HepG2 (cell line): ENCODE data around the gene LIPA. TPM values are rescaled to one million over a fixed set of nuclear protein-coding genes. Genes with fewer than 3 reads are reported as not detected.

Source experiments
- ATAC-seq: fragments of 200-7000 bp; cut with Tn5 transposase; 3 replicates; pipeline ENCODE4 v1.9.1; 2020; ENCODE audit warnings: mild to moderate bottlenecking, moderate library complexity
- BruUV-seq: library from RNA; stranded (reverse); fragments of 400-500 nt; replicated peaks from 2 replicates; lab custom pipeline; 2021; lab: Mats Ljungman, UMichigan
- CTCF ChIA-PET: fragments of 300-600 bp; formaldehyde crosslinking; extraction: SDS; loops from one replicate; lab custom pipeline; 2021; ENCODE audit warnings: low total read pairs, inconsistent platforms, low intra/inter-chr PET ratio; lab: Yijun Ruan, JAX
- POLR2A ChIA-PET: fragments of 350-600 bp; sonication (Branson Sonifier 250); formaldehyde crosslinking; loops from one replicate; lab custom pipeline; 2020; ENCODE audit warnings: antibody characterized with exemption, inconsistent platforms; lab: Yijun Ruan, JAX
- DNase-seq: peaks from one replicate; pipeline ENCODE4 v3.0.0-alpha.2; 2015; ENCODE audit warnings: low spot score
- FAIRE-seq: peaks from 3 replicates; lab custom pipeline; 2011; peaks lifted over from hg19 to GRCh38; lab: Jason Lieb, UNC
- H2AFZ ChIP-seq: one replicate; pipeline ENCODE4 v1.6.1; 2011; ENCODE audit warnings: low read length, inconsistent platforms
- H3K27ac ChIP-seq: fragments of 300-600 bp; 3 replicates; pipeline ENCODE4 v1.8.0; 2011; ENCODE audit warnings: mixed run types, mild to moderate bottlenecking, mixed read lengths, low read length, inconsistent platforms; ENCODE audit not compliant: insufficient read depth; ENCODE audit errors: extremely low read length
- H3K27me3 ChIP-seq, 2 experiments: fragments of 200-600 bp in 1 of 2; 2 replicates in 1 of 2; 3 replicates in 1 of 2; pipeline versions ENCODE4 v1.6.0 to v1.8.0; 2011; ENCODE audit warnings: low read length in 2 of 2, mild to moderate bottlenecking in 2 of 2, moderate library complexity in 2 of 2, inconsistent platforms in 1 of 2; ENCODE audit not compliant: insufficient read depth in 2 of 2, control insufficient read depth in 1 of 2
- H3K36me3 ChIP-seq, 2 experiments: fragments of 200-600 bp in 1 of 2; replicated peaks in 1 of 2; 2 replicates in 1 of 2; 3 replicates in 1 of 2; pipeline versions ENCODE4 v1.5.1 to v1.8.0; 2011; ENCODE audit warnings: low read length in 2 of 2, inconsistent platforms in 1 of 2; ENCODE audit not compliant: insufficient read depth in 2 of 2, control insufficient read depth in 1 of 2
- H3K4me1 ChIP-seq: 2 replicates; pipeline ENCODE4 v1.5.1; 2012; ENCODE audit warnings: low read length, inconsistent platforms; ENCODE audit not compliant: insufficient read depth
- H3K4me2 ChIP-seq: 2 replicates; pipeline ENCODE4 v1.6.0; 2011; ENCODE audit warnings: low read depth, low read length, inconsistent platforms
- H3K4me3 ChIP-seq, 3 experiments: fragments of 200-600 bp in 1 of 3; sonication (generic), shearing (Covaris generic) in 1 of 3; replicated peaks in 1 of 3; 2 replicates each; pipeline ENCODE4 v1.5.1; 2011 to 2016; ENCODE audit warnings: low read length in 3 of 3, inconsistent platforms in 2 of 3, low read depth in 2 of 3, mild to moderate bottlenecking in 2 of 3, control low read depth in 1 of 3, mixed read lengths in 1 of 3; ENCODE audit not compliant: insufficient read depth in 1 of 3
- H3K79me2 ChIP-seq: one replicate; pipeline ENCODE4 v1.6.1; 2011; ENCODE audit warnings: low read length, inconsistent platforms; ENCODE audit not compliant: insufficient read depth
- H3K9ac ChIP-seq: 2 replicates; pipeline ENCODE4 v1.6.0; 2011; ENCODE audit warnings: mild to moderate bottlenecking, low read depth, low read length, inconsistent platforms; ENCODE audit not compliant: insufficient read depth
- H3K9me3 ChIP-seq: 2 replicates; pipeline ENCODE4 v1.5.1; 2012; ENCODE audit warnings: mild to moderate bottlenecking, low read length
- H4K20me1 ChIP-seq: 2 replicates; pipeline ENCODE4 v1.6.0; 2011; ENCODE audit warnings: inconsistent platforms, mild to moderate bottlenecking, low read length, moderate library complexity; ENCODE audit not compliant: insufficient read depth
- ARID5B ChIP-seq: IDR thresholded peaks from 2 replicates; pipeline ENCODE4 v1.4.0; 2020; ENCODE audit warnings: mild to moderate bottlenecking, missing genetic modification reagents
- BRCA1 ChIP-seq: sonication (generic); formaldehyde crosslinking; IDR thresholded peaks from 2 replicates; pipeline ENCODE4 v1.4.0; 2020; ENCODE audit warnings: missing genetic modification reagents
- CEBPB ChIP-seq: IDR thresholded peaks from 2 replicates; pipeline ENCODE4 v1.6.1; 2011; ENCODE audit warnings: low read depth, low read length, improper control_type of control experiment, borderline replicate concordance
- EHMT2 ChIP-seq: fragments of 200-600 bp; sonication (generic); IDR thresholded peaks from 2 replicates; pipeline ENCODE4 v1.7.0; 2017; ENCODE audit warnings: antibody characterized with exemption, low read depth, low read length, borderline replicate concordance
- HDAC6 ChIP-seq: fragments of 200-600 bp; sonication (generic); IDR thresholded peaks from 2 replicates; pipeline ENCODE4 v1.7.0; 2017; ENCODE audit warnings: mild to moderate bottlenecking, antibody characterized with exemption, low read length, low read depth
- KAT8 ChIP-seq: IDR thresholded peaks from 2 replicates; pipeline ENCODE4 v1.6.1; 2016; ENCODE audit warnings: missing genetic modification reagents, missing compliant biosample characterization
- MAF1 ChIP-seq: sonication (generic); formaldehyde crosslinking; IDR thresholded peaks from 2 replicates; pipeline ENCODE4 v1.5.0; 2020; ENCODE audit warnings: missing genetic modification reagents, borderline replicate concordance
- ZNF362 ChIP-seq: sonication (generic); formaldehyde crosslinking; IDR thresholded peaks from 2 replicates; pipeline ENCODE4 v1.4.0; 2020; ENCODE audit warnings: missing genetic modification reagents, mild to moderate bottlenecking, borderline replicate concordance
- ZNF784 ChIP-seq: sonication (generic); formaldehyde crosslinking; IDR thresholded peaks from 2 replicates; pipeline ENCODE4 v1.5.1; 2020; ENCODE audit warnings: missing genetic modification reagents, mild to moderate bottlenecking, borderline replicate concordance
- WGBS: methylation state at CpG from one replicate; pipeline ENCODE4 v1.1.6; 2017; ENCODE audit warnings: low lambda C conversion rate; 5-methylcytosine and 5-hydroxymethylcytosine counted together
- in situ Hi-C: cut with HindIII; loops from 2 replicates; pipeline ENCODE4 v1.10.0; 2017; ENCODE audit warnings: low pct_unique_long_range_greater_than_20kb; ENCODE audit not compliant: extremely low pct_ligation_motif_present
- intact Hi-C: fragments of 100-400 bp; cut with micrococcal nuclease; formaldehyde crosslinking; loops from one replicate; pipeline ENCODE4 v1.10.0; 2022; ENCODE audit not compliant: unreplicated experiment
- polyA plus RNA-seq, 8 experiments: library from polyadenylated mRNA; depleted of rRNA in 3 of 8; stranded (reverse) in 7 of 8; unstranded in 1 of 8; fragments of >200 nt; fragmentation: Illumina TruSeq in 4 of 8; extraction: Trizol in 4 of 8; gene quantifications; 2 replicates each; pipeline versions ENCODE4 v1.2.1 to v1.2.3, GENCODE V29; 2011 to 2016; ENCODE audit warnings: low read depth in 4 of 8, missing spikeins in 1 of 8, mixed read lengths in 1 of 8; ENCODE audit not compliant: insufficient read depth in 1 of 8
- total RNA-seq, 5 experiments: library from RNA; depleted of rRNA; stranded (reverse); fragments of >200 nt; fragmentation: Illumina TruSeq; extraction: Trizol; gene quantifications; 2 replicates each; pipeline ENCODE4 v1.2.3, GENCODE V29; 2016; ENCODE audit warnings: low read depth in 1 of 5

Gene LIPA
- total and polyA plus RNA-seq, 2 of the 13 experiments (the other 11 are each of a cell fraction or from before 2014, with no cell fraction given), result 57.1 to 79.5 TPM

- TF ChIP-seq ZNF362 (CRISPR knock-in tag) (no peak), ARID5B (CRISPR knock-in tag) (no peak), EHMT2 (no peak), MAF1 (CRISPR knock-in tag) (no peak), KAT8 (CRISPR knock-in tag) (no peak)
Observed at GRCh38 chr10:89297356-89297755, 45.8 kb upstream of the LIPA start (continued).

- Histone ChIP-seq H3K9me3 (no peaks in the 10 kb centered on the region), H3K9ac (no peak overlapping the region), H3K4me2 (no peak overlapping the region), H3K4me3 (no peak overlapping the region), H3K36me3 (no peaks in the 10 kb centered on the region), H3K4me1 (peaks cover 3% of the 10 kb centered on the region), H3K27ac (no peak overlapping the region), H3K79me2 (no peaks in the 10 kb centered on the region), H4K20me1 (no peaks in the 10 kb centered on the region), H2AFZ (no peak overlapping the region), H3K27me3 (no peaks in the 10 kb centered on the region)
- DNase-seq, result no peak
- WGBS, result 50% methylated on average over 5 of the region's 5 CpGs
- BruUV-seq, result no TSS peak
- no peak for TF ChIP-seq HDAC6
- TF ChIP-seq CEBPB, result peak; percentile 46; the same call in 1 of the 2 replicates
- TF ChIP-seq BRCA1 (CRISPR knock-in tag), result no peak
- no peak for TF ChIP-seq ZNF784 (CRISPR knock-in tag)
- ATAC-seq, result no peak
- CTCF ChIA-PET, result no interaction called here
- intact Hi-C loops (no loop called here), in situ Hi-C loops (no loop called here)
- no peak for FAIRE-seq
- POLR2A ChIA-PET, result no interaction called here
Observed at GRCh38 chr10:89296220-89296648, 44.7 kb upstream of the LIPA start.
